Measurements from ENCODE around the gene XPR1. TPM values are rescaled to one million over a fixed set of nuclear protein-coding genes. Genes with fewer than 3 reads are reported as not detected.

The XPR1 gene
- total and polyA plus RNA-seq, 9 donors = 5.7 to 34.1 (median 17.3) TPM

GRCh38 chr1:180662709-180663108 is 30.9 kb downstream of the XPR1 start:
- peaks cover 0 to 3% of the 10 kb centered on the region in 2 donors for H3K9me3 ChIP-seq
- no peak overlapping the region for H3K4me3 ChIP-seq
- intact Hi-C loops (cut with DNase I) = no loop called here
- no peaks in the 10 kb centered on the region for H3K36me3 ChIP-seq
- H3K4me1 ChIP-seq (ENCODE audit: insufficient read depth) = no peaks in the 10 kb centered on the region
- no peak for DNase-seq
- no peak overlapping the region for H3K27ac ChIP-seq
- H3K27me3 ChIP-seq = no peaks in the 10 kb centered on the region
- no peak for TF ChIP-seq EP300 (IDR thresholded peaks at IDR 0.05)
- TF ChIP-seq CTCF (IDR thresholded peaks at IDR 0.05) = no peak
- TF ChIP-seq POLR2A (IDR thresholded peaks at IDR 0.05) = no peak

GRCh38 chr1:180670681-180671080 is 38.9 kb downstream of the XPR1 start:
- H3K36me3 ChIP-seq = no peaks in the 10 kb centered on the region
- H3K4me1 ChIP-seq (ENCODE audit: insufficient read depth) = no peaks in the 10 kb centered on the region
- H3K27ac ChIP-seq = no peak overlapping the region
- 91 to 98% (median 94%) methylated on average over 1 of the region's 1 CpG for WGBS, 3 donors
- H3K4me3 ChIP-seq = no peak overlapping the region
- DNase-seq = no peak
- intact Hi-C loops (cut with DNase I) = no loop called here
- no peaks in the 10 kb centered on the region for H3K9me3 ChIP-seq
- TF ChIP-seq POLR2A (IDR thresholded peaks at IDR 0.05) (no peak), EP300 (IDR thresholded peaks at IDR 0.05) (no peak), CTCF (IDR thresholded peaks at IDR 0.05) (no peak)
- no peaks in the 10 kb centered on the region for H3K27me3 ChIP-seq

- H3K9me3 ChIP-seq = no peaks in the 10 kb centered on the region
- no peak overlapping the region for H3K27ac ChIP-seq
- H3K4me3 ChIP-seq = no peak overlapping the region
- no peaks in the 10 kb centered on the region for H3K36me3 ChIP-seq
- H3K4me1 ChIP-seq (ENCODE audit: insufficient read depth) = no peaks in the 10 kb centered on the region
- DNase-seq = no peak
- no peak for TF ChIP-seq EP300 (IDR thresholded peaks at IDR 0.05)
- TF ChIP-seq POLR2A (IDR thresholded peaks at IDR 0.05) = no peak
- no peak for TF ChIP-seq CTCF (IDR thresholded peaks at IDR 0.05)
- H3K27me3 ChIP-seq = no peaks in the 10 kb centered on the region
- intact Hi-C loops (cut with DNase I) = no loop called here
These were observed 40.3 kb downstream of the XPR1 start for GRCh38 chr1:180672105-180672504.

- H3K9me3 ChIP-seq = no peaks in the 10 kb centered on the region
- TF ChIP-seq POLR2A (IDR thresholded peaks at IDR 0.05) (no peak), CTCF (IDR thresholded peaks at IDR 0.05) (no peak), EP300 (IDR thresholded peaks at IDR 0.05) (no peak)
- no peak for DNase-seq
- H3K4me1 ChIP-seq (ENCODE audit: insufficient read depth) = no peaks in the 10 kb centered on the region
- H3K27ac ChIP-seq = no peak overlapping the region
- no peaks in the 10 kb centered on the region for H3K36me3 ChIP-seq
- H3K27me3 ChIP-seq = no peaks in the 10 kb centered on the region
- H3K4me3 ChIP-seq = no peak overlapping the region
- intact Hi-C loops (cut with DNase I) = no loop called here
These were observed 40.7 kb downstream of the XPR1 start for GRCh38 chr1:180672505-180672904.
